Measurements from ENCODE around the gene IPO13. TPM values are rescaled to one million over a fixed set of nuclear protein-coding genes. Genes with fewer than 3 reads are reported as not detected.

Gene IPO13
- total and polyA plus RNA-seq, 10 of the 15 experiments (the other 5 are each of a cell fraction or from before 2014, with no cell fraction given): 7.1 to 26.6 (median 15.9) TPM

GRCh38 chr1:43974443-43975248, 27.9 kb downstream of the IPO13 start, which contains the start of gene ATP6V0B (continued):
- TF ChIP-seq CREM (IDR thresholded peaks at IDR 0.05; ENCODE audit: low read depth) (peak; percentile 97), RAD21 (IDR thresholded peaks at IDR 0.05; ENCODE audit: insufficient read depth, low read depth, low read length) (no peak), STAT3 (IDR thresholded peaks at IDR 0.05; ENCODE audit: low read depth, low read length) (no peak), RBBP5 (conservative IDR thresholded peaks at IDR 0.05) (no peak), IKZF1 (conservative IDR thresholded peaks at IDR 0.05) (peak; percentile 94), NFXL1 (IDR thresholded peaks at IDR 0.05; ENCODE audit: borderline replicate concordance) (no peak), RFX5 (IDR thresholded peaks at IDR 0.05; ENCODE audit: low read depth, low read length) (no peak; the same call in 1 of the 2 replicates), TARDBP (IDR thresholded peaks at IDR 0.05; ENCODE audit: borderline replicate concordance) (no peak), HDGF (IDR thresholded peaks at IDR 0.05) (peak; percentile 86; the same call in 1 of the 2 replicates), CHD4 (IDR thresholded peaks at IDR 0.05) (no peak), JUNB (IDR thresholded peaks at IDR 0.05) (no peak), GATAD2B (conservative IDR thresholded peaks at IDR 0.05; ENCODE audit: low read depth) (peak; percentile 83), MEF2A (IDR thresholded peaks at IDR 0.05; ENCODE audit: insufficient read depth, low read depth, low read length) (no peak), RELB (IDR thresholded peaks at IDR 0.05; ENCODE audit: low read depth) (no peak), CEBPB (IDR thresholded peaks at IDR 0.05; ENCODE audit: borderline replicate concordance in 1 of 2, low read depth in 2 of 2, low read length in 2 of 2) (no peak), FOXK2 (IDR thresholded peaks at IDR 0.05) (no peak), ZSCAN29 (IDR thresholded peaks at IDR 0.05) (no peak), TCF7 (IDR thresholded peaks at IDR 0.05; ENCODE audit: borderline replicate concordance) (no peak), TAF1 (IDR thresholded peaks at IDR 0.05; ENCODE audit: borderline replicate concordance, low read depth, low read length) (no peak), CHD2 (IDR thresholded peaks at IDR 0.05; ENCODE audit: borderline replicate concordance, low read depth, low read length) (no peak), BCL3 (IDR thresholded peaks at IDR 0.05; ENCODE audit: borderline replicate concordance, insufficient read depth, low read depth, low read length, poor library complexity, severe bottlenecking) (peak; percentile 34), ZBTB33 (IDR thresholded peaks at IDR 0.05) (no peak), RUNX3 (IDR thresholded peaks at IDR 0.05; ENCODE audit: low read length) (peak; percentile 94), MTA3 (IDR thresholded peaks at IDR 0.05; ENCODE audit: borderline replicate concordance, low read length) (no peak), USF2 (IDR thresholded peaks at IDR 0.05; ENCODE audit: borderline replicate concordance, low read depth, low read length) (peak; percentile 98), TCF12 (IDR thresholded peaks at IDR 0.05; ENCODE audit: low read depth, low read length) (0 out of 2 replicates have a peak, but pooled peaks have one; percentile 23), IRF4 (IDR thresholded peaks at IDR 0.05; ENCODE audit: low read depth, low read length) (no peak), POLR2AphosphoS2 (IDR thresholded peaks at IDR 0.05; ENCODE audit: low read depth, low read length) (peak; percentile 83; the same call in 1 of the 2 replicates)

Data from GM12878 (cell line).